IMR-90 (cell line): Measurements from ENCODE around the gene ATPAF1. TPM values are rescaled to one million over a fixed set of nuclear protein-coding genes. Genes with fewer than 3 reads are reported as not detected.

Experiments used
- ATAC-seq: fragments of 200-7000 bp; cut with Tn5 transposase; 2 replicates; pipeline ENCODE4 v1.9.1; 2020; ENCODE audit warnings: low read depth, mild to moderate bottlenecking, moderate library complexity
- BruUV-seq: library from RNA; stranded (reverse); fragments of 400-500 nt; replicated peaks from 2 replicates; lab custom pipeline; 2021; lab: Mats Ljungman, UMichigan
- CTCF ChIA-PET: fragments of 300-600 bp; formaldehyde crosslinking; extraction: SDS; loops from one replicate; lab custom pipeline; 2021; ENCODE audit warnings: antibody characterized with exemption; lab: Yijun Ruan, JAX
- POLR2A ChIA-PET: fragments of 300-600 bp; sonication (Branson Sonifier 250); formaldehyde crosslinking; loops from one replicate; lab custom pipeline; 2022; ENCODE audit warnings: antibody characterized with exemption; ENCODE audit not compliant: unreplicated experiment; lab: Charles Lee
- DNase-seq: peaks from one replicate; pipeline ENCODE4 v3.0.0; 2013
- H2AFZ ChIP-seq: replicated peaks from 2 replicates; pipeline ENCODE3; 2013; ENCODE audit warnings: low read length, mild to moderate bottlenecking; ENCODE audit not compliant: poor library complexity
- H2AK5ac ChIP-seq: 2 replicates; pipeline ENCODE4 v1.6.1; 2013; ENCODE audit warnings: low read depth, low read length, inconsistent platforms
- H2AK9ac ChIP-seq: replicated peaks from 2 replicates; pipeline ENCODE3; 2013; ENCODE audit warnings: mild to moderate bottlenecking, low read depth, low read length, moderate library complexity; ENCODE audit not compliant: poor library complexity
- H2BK120ac ChIP-seq: 2 replicates; pipeline ENCODE4 v1.6.1; 2013; ENCODE audit warnings: low read depth, low read length, inconsistent platforms
- H2BK15ac ChIP-seq: 3 replicates; pipeline ENCODE4 v1.6.1; 2013; ENCODE audit warnings: low read depth, low read length, inconsistent platforms
- H2BK20ac ChIP-seq: 2 replicates; pipeline ENCODE4 v1.6.1; 2013; ENCODE audit warnings: low read depth, mild to moderate bottlenecking, inconsistent platforms, low read length, moderate library complexity
- H2BK5ac ChIP-seq: 2 replicates; pipeline ENCODE4 v1.6.1; 2013; ENCODE audit warnings: mild to moderate bottlenecking, low read depth, low read length, inconsistent platforms; ENCODE audit not compliant: poor library complexity, severe bottlenecking
- H3K14ac ChIP-seq: replicated peaks from 2 replicates; pipeline ENCODE4 v1.6.1; 2013; ENCODE audit warnings: low read depth, low read length, inconsistent platforms
- H3K18ac ChIP-seq: 2 replicates; pipeline ENCODE4 v1.6.1; 2013; ENCODE audit warnings: low read depth, low read length, control low read depth
- H3K23ac ChIP-seq: 2 replicates; pipeline ENCODE4 v1.6.1; 2013; ENCODE audit warnings: low read depth, low read length, inconsistent platforms
- H3K27ac ChIP-seq: 2 replicates; pipeline ENCODE4 v1.5.1; 2013; ENCODE audit warnings: mild to moderate bottlenecking, control low read depth, low read length; ENCODE audit not compliant: insufficient read depth
- H3K27me3 ChIP-seq: 2 replicates; pipeline ENCODE4 v1.6.1; 2013; ENCODE audit warnings: low read length; ENCODE audit not compliant: control insufficient read depth, insufficient read depth
- H3K36me3 ChIP-seq: 2 replicates; pipeline ENCODE4 v1.6.1; 2013; ENCODE audit warnings: low read length, mixed read lengths; ENCODE audit not compliant: control insufficient read depth, insufficient read depth
- H3K4ac ChIP-seq: 2 replicates; pipeline ENCODE4 v1.6.1; 2013; ENCODE audit warnings: low read depth, low read length, inconsistent platforms
- H3K4me1 ChIP-seq: 2 replicates; pipeline ENCODE4 v1.6.1; 2013; ENCODE audit warnings: low read length, mixed read lengths; ENCODE audit not compliant: control insufficient read depth, insufficient read depth
- H3K4me2 ChIP-seq: 2 replicates; pipeline ENCODE4 v1.6.1; 2013; ENCODE audit warnings: low read depth, mild to moderate bottlenecking, control low read depth, low read length, moderate library complexity
- H3K4me3 ChIP-seq: 2 replicates; pipeline ENCODE4 v1.5.1; 2013; ENCODE audit warnings: low read depth, mild to moderate bottlenecking, control low read depth, low read length, moderate library complexity; ENCODE audit not compliant: insufficient read depth
- H3K56ac ChIP-seq: 2 replicates; pipeline ENCODE4 v1.6.1; 2013; ENCODE audit warnings: low read length, inconsistent platforms; ENCODE audit not compliant: insufficient read depth; ENCODE audit errors: extremely low read depth
- H3K79me1 ChIP-seq, 2 experiments: 2 replicates each; pipeline ENCODE4 v1.6.1; 2013; ENCODE audit warnings: low read length in 2 of 2, inconsistent platforms in 1 of 2, low read depth in 1 of 2
- H3K9ac ChIP-seq: 2 replicates; pipeline ENCODE4 v1.6.1; 2013; ENCODE audit warnings: low read depth, low read length, control low read depth
- H3K9me1 ChIP-seq: 2 replicates; pipeline ENCODE4 v1.6.1; 2013; ENCODE audit warnings: low read length, inconsistent platforms; ENCODE audit not compliant: insufficient read depth
- H3K9me3 ChIP-seq: 2 replicates; pipeline ENCODE4 v1.6.1; 2013; ENCODE audit warnings: low read length; ENCODE audit not compliant: control insufficient read depth, insufficient read depth
- H4K20me1 ChIP-seq: 2 replicates; pipeline ENCODE4 v1.6.1; 2013; ENCODE audit warnings: low read length, inconsistent platforms; ENCODE audit not compliant: insufficient read depth
- H4K5ac ChIP-seq: 2 replicates; pipeline ENCODE4 v1.6.1; 2013; ENCODE audit warnings: mild to moderate bottlenecking, low read depth, low read length, control low read depth
- H4K8ac ChIP-seq, 2 experiments: 2 replicates each; pipeline ENCODE4 v1.6.1; 2013; ENCODE audit warnings: low read depth in 2 of 2, low read length in 2 of 2, control low read depth in 1 of 2, inconsistent platforms in 1 of 2
- H4K91ac ChIP-seq: 2 replicates; pipeline ENCODE4 v1.6.1; 2013; ENCODE audit warnings: low read depth, low read length, inconsistent platforms; ENCODE audit not compliant: insufficient read depth
- BHLHE40 ChIP-seq: fragments of 150-350 bp; IDR thresholded peaks from 2 replicates; pipeline ENCODE4 v1.6.1; 2016; ENCODE audit warnings: mild to moderate bottlenecking, low read depth, low read length
- CEBPB ChIP-seq: IDR thresholded peaks from 2 replicates; pipeline ENCODE4 v1.6.1; 2012; ENCODE audit warnings: low read depth, low read length, improper control_type of control experiment
- CHD1 ChIP-seq: IDR thresholded peaks from 2 replicates; pipeline ENCODE4 v1.6.1; 2012; ENCODE audit warnings: low read depth, low read length, improper control_type of control experiment
- CTCF ChIP-seq: conservative IDR thresholded peaks from 2 replicates; pipeline ENCODE4 v1.5.1; 2012; ENCODE audit warnings: mild to moderate bottlenecking, low read depth, low read length, improper control_type of control experiment
- ELK1 ChIP-seq: fragments of 150-350 bp; IDR thresholded peaks from 2 replicates; pipeline ENCODE4 v1.6.1; 2016; ENCODE audit warnings: low read depth, mild to moderate bottlenecking, low read length, moderate library complexity, borderline replicate concordance
- FOS ChIP-seq: fragments of 150-350 bp; IDR thresholded peaks from 2 replicates; pipeline ENCODE4 v1.6.1; 2016; ENCODE audit warnings: low read depth, low read length
- MAFK ChIP-seq: IDR thresholded peaks from 2 replicates; pipeline ENCODE4 v1.6.1; 2012; ENCODE audit warnings: low read depth, low read length, improper control_type of control experiment
- MAZ ChIP-seq: IDR thresholded peaks from 2 replicates; pipeline ENCODE4 v1.6.1; 2012; ENCODE audit warnings: low read depth, mild to moderate bottlenecking, low read length, improper control_type of control experiment, moderate library complexity, borderline replicate concordance
- MXI1 ChIP-seq: IDR thresholded peaks from 2 replicates; pipeline ENCODE4 v1.6.1; 2012; ENCODE audit warnings: low read depth, mild to moderate bottlenecking, low read length, moderate library complexity, borderline replicate concordance
- NFE2L2 ChIP-seq: fragments of 150-350 bp; IDR thresholded peaks from 2 replicates; pipeline ENCODE4 v1.6.1; 2016; ENCODE audit warnings: low read depth, mild to moderate bottlenecking, low read length
- POLR2A ChIP-seq: IDR thresholded peaks from 2 replicates; pipeline ENCODE4 v1.6.1; 2012; ENCODE audit warnings: mild to moderate bottlenecking, low read depth, low read length
- RAD21 ChIP-seq: IDR thresholded peaks from 2 replicates; pipeline ENCODE4 v1.6.1; 2012; ENCODE audit warnings: low read length, improper control_type of control experiment
- RCOR1 ChIP-seq: IDR thresholded peaks from 2 replicates; pipeline ENCODE4 v1.6.1; 2012; ENCODE audit warnings: mild to moderate bottlenecking, low read length, improper control_type of control experiment; ENCODE audit not compliant: insufficient replicate concordance
- RFX5 ChIP-seq: IDR thresholded peaks from 2 replicates; pipeline ENCODE4 v1.8.0; 2012; ENCODE audit warnings: low read depth, mild to moderate bottlenecking, low read length, moderate library complexity
- SMC3 ChIP-seq: fragments of 150-350 bp; IDR thresholded peaks from 2 replicates; pipeline ENCODE4 v1.6.1; 2016; ENCODE audit warnings: low read depth, mild to moderate bottlenecking, antibody characterized with exemption, low read length, moderate library complexity
- USF2 ChIP-seq: fragments of 150-350 bp; IDR thresholded peaks from 2 replicates; pipeline ENCODE4 v1.6.1; 2017; ENCODE audit warnings: mild to moderate bottlenecking, antibody characterized with exemption, low read length, low read depth
- WGBS, 2 experiments: methylation state at CpG; one replicate each; pipeline versions ENCODE4 v1.1.5 to v1.1.7; 2013; ENCODE audit warnings: missing lambda C conversion rate in 2 of 2; ENCODE audit not compliant: insufficient read length in 1 of 2; ENCODE audit errors: extremely low coverage in 2 of 2; 5-methylcytosine and 5-hydroxymethylcytosine counted together
- dilution Hi-C: fragments of 300-500 bp; cut with HindIII; formaldehyde crosslinking; loops from one replicate; pipeline ENCODE4 v1.14.3; 2018; ENCODE audit warnings: low sequenced_read_pairs; ENCODE audit not compliant: unreplicated experiment
- in situ Hi-C: fragments of 300-500 bp; cut with MboI; formaldehyde crosslinking; loops from 3 replicates; pipeline ENCODE4 v1.14.3; 2019; ENCODE audit warnings: low sequenced_read_pairs, inconsistent platforms, mixed read lengths
- intact Hi-C: fragments of 100-400 bp; cut with micrococcal nuclease; formaldehyde crosslinking; loops from 2 replicates; pipeline ENCODE4 v1.10.0; 2022
- polyA plus RNA-seq, 3 experiments: library from polyadenylated mRNA; depleted of rRNA; stranded (reverse); fragments of >200 nt; gene quantifications; 2 replicates each; pipeline ENCODE4 v1.2.3, GENCODE V29; 2012; ENCODE audit warnings: low replicate concordance in 1 of 3
- total RNA-seq: library from RNA; depleted of rRNA; stranded (reverse); fragments of >200 nt; gene quantifications from 2 replicates; pipeline ENCODE4 v1.2.3, GENCODE V29; 2012

ATPAF1 gene
- total and polyA plus RNA-seq, 2 of the 4 experiments (the other 2 are of a cell fraction): 55.5 to 80.3 TPM

GRCh38 chr1:46690931-46691421, 22.8 kb upstream of the ATPAF1 start:
- no peak for DNase-seq
- H3K27me3 ChIP-seq: no peaks in the 10 kb centered on the region
- no peak overlapping the region for H4K91ac ChIP-seq
- in situ Hi-C loops: no loop called here
- no peak overlapping the region for H4K8ac ChIP-seq
- H3K56ac ChIP-seq: no peak overlapping the region
- H3K79me1 ChIP-seq: peaks cover 10 to 19% of the 10 kb centered on the region in 2 experiments; a peak in 3 of 4 replicates
- dilution Hi-C loops: no loop called here
- H2BK5ac ChIP-seq: no peak overlapping the region
- H3K14ac ChIP-seq: no peak overlapping the region
- H2AK9ac ChIP-seq: no peak overlapping the region
- no CpG with 5 or more reads among the region's 2 CpGs for WGBS, 2 experiments
- intact Hi-C loops: no loop called here
- peaks cover 4% of the 10 kb centered on the region; the same call in 1 of the 2 replicates for H3K9me1 ChIP-seq
- no peaks in the 10 kb centered on the region for H3K9me3 ChIP-seq
- no peak overlapping the region for H3K23ac ChIP-seq
- H3K4ac ChIP-seq: no peak overlapping the region
- no peak overlapping the region for H3K4me3 ChIP-seq
- H2AFZ ChIP-seq: no peak overlapping the region
- H4K5ac ChIP-seq: no peak overlapping the region
- H2AK5ac ChIP-seq: no peak overlapping the region
- BruUV-seq: no TSS peak
- no peak for ATAC-seq
- H3K4me1 ChIP-seq: 0 out of 2 replicates have a peak, but pooled peaks cover 4% of the 10 kb centered on the region
- no peak overlapping the region for H3K4me2 ChIP-seq
- H2BK15ac ChIP-seq: no peak overlapping the region
- ChIA-PET CTCF (interaction anchor here (0.6 kb wide), 1 partner anchor 118 kb away, joined by 4 read pairs; no protein-coding TSS in a partner anchor), POLR2A (no interaction called here)
- no peak overlapping the region for H3K18ac ChIP-seq
- no peak overlapping the region for H2BK20ac ChIP-seq
- H2BK120ac ChIP-seq: no peak overlapping the region
- peaks cover 39% of the 10 kb centered on the region for H3K36me3 ChIP-seq
- no peak overlapping the region for H3K27ac ChIP-seq
- H3K9ac ChIP-seq: no peak overlapping the region
- TF ChIP-seq SMC3 (no peak), RFX5 (no peak), RAD21 (no peak), POLR2A (no peak), MAZ (no peak), MXI1 (no peak), ELK1 (no peak), CHD1 (no peak), NFE2L2 (no peak), BHLHE40 (no peak), CEBPB (no peak), CTCF (no peak), MAFK (no peak), RCOR1 (no peak), USF2 (no peak), FOS (no peak)
- H4K20me1 ChIP-seq: no peaks in the 10 kb centered on the region
